Ishikawa (cell line): ENCODE data around the gene CNOT2.

ENCODE experiments used
- CREB1 ChIP-seq: IDR thresholded peaks from 2 replicates; pipeline ENCODE4 v1.6.1; 2012; ENCODE audit warnings: low read depth
- EGR1 ChIP-seq: IDR thresholded peaks from 2 replicates; pipeline ENCODE4 v1.6.1; 2012
- EP300 ChIP-seq: IDR thresholded peaks from 2 replicates; pipeline ENCODE4 v1.6.1; 2012; ENCODE audit warnings: borderline replicate concordance
- RAD21 ChIP-seq: IDR thresholded peaks from 2 replicates; pipeline ENCODE4 v1.6.1; 2012; ENCODE audit warnings: low read depth
- TCF12 ChIP-seq: IDR thresholded peaks from 2 replicates; pipeline ENCODE4 v1.6.1; 2012; ENCODE audit warnings: low read depth
- TEAD4 ChIP-seq: IDR thresholded peaks from 2 replicates; pipeline ENCODE4 v1.6.1; 2012
- ZBTB7A ChIP-seq: IDR thresholded peaks from 2 replicates; pipeline ENCODE4 v1.6.1; 2012; ENCODE audit warnings: low read depth
- TF ChIP-seq, protein P1 (sequence below): IDR thresholded peaks from 2 replicates; pipeline ENCODE4 v1.6.1; 2012
- TF ChIP-seq, protein P2 (sequence below): IDR thresholded peaks from 2 replicates; pipeline ENCODE4 v1.6.1; 2012; ENCODE audit warnings: low read depth, mild to moderate bottlenecking

- TF ChIP-seq EP300 (no peak), EGR1 (no peak), ZBTB7A (no peak), TCF12 (no peak), CREB1 (no peak), RAD21 (no peak), TEAD4 (no peak)
- TF ChIP-seq, protein P1, sequence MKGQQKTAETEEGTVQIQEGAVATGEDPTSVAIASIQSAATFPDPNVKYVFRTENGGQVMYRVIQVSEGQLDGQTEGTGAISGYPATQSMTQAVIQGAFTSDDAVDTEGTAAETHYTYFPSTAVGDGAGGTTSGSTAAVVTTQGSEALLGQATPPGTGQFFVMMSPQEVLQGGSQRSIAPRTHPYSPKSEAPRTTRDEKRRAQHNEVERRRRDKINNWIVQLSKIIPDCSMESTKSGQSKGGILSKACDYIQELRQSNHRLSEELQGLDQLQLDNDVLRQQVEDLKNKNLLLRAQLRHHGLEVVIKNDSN: no peak
- TF ChIP-seq, protein P2, sequence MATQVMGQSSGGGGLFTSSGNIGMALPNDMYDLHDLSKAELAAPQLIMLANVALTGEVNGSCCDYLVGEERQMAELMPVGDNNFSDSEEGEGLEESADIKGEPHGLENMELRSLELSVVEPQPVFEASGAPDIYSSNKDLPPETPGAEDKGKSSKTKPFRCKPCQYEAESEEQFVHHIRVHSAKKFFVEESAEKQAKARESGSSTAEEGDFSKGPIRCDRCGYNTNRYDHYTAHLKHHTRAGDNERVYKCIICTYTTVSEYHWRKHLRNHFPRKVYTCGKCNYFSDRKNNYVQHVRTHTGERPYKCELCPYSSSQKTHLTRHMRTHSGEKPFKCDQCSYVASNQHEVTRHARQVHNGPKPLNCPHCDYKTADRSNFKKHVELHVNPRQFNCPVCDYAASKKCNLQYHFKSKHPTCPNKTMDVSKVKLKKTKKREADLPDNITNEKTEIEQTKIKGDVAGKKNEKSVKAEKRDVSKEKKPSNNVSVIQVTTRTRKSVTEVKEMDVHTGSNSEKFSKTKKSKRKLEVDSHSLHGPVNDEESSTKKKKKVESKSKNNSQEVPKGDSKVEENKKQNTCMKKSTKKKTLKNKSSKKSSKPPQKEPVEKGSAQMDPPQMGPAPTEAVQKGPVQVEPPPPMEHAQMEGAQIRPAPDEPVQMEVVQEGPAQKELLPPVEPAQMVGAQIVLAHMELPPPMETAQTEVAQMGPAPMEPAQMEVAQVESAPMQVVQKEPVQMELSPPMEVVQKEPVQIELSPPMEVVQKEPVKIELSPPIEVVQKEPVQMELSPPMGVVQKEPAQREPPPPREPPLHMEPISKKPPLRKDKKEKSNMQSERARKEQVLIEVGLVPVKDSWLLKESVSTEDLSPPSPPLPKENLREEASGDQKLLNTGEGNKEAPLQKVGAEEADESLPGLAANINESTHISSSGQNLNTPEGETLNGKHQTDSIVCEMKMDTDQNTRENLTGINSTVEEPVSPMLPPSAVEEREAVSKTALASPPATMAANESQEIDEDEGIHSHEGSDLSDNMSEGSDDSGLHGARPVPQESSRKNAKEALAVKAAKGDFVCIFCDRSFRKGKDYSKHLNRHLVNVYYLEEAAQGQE: no peak
These were observed 116.4 kb downstream of the CNOT2 start for GRCh38 chr12:70359458-70360197.
